HG03342 (cell line): Measurements from ENCODE around the gene MYO6.

Experiments
- ATAC-seq: cut with Tn5 transposase; IDR thresholded peaks from one replicate; pipeline ENCODE4 v1.9.1; 2021; ENCODE audit warnings: mild to moderate bottlenecking, moderate library complexity; ENCODE audit not compliant: unreplicated experiment

The MYO6 gene

GRCh38 chr6:75937846-75938245 is 188.8 kb downstream of the MYO6 start:
- ATAC-seq: no peak

- ATAC-seq: no peak
Measured at GRCh38 chr6:75940564-75940963, 191.5 kb downstream of the MYO6 start.

- no peak for ATAC-seq
Measured at GRCh38 chr6:75941509-75941908, 192.5 kb downstream of the MYO6 start.

- ATAC-seq: no peak
Measured at GRCh38 chr6:75943381-75943780, 194.3 kb downstream of the MYO6 start.

GRCh38 chr6:75946146-75946831 is 197.2 kb downstream of the MYO6 start:
- ATAC-seq: peak; percentile 69

GRCh38 chr6:75947935-75948334 is 198.9 kb downstream of the MYO6 start:
- no peak for ATAC-seq

GRCh38 chr6:75952128-75952527 is 203.1 kb downstream of the MYO6 start:
- ATAC-seq: no peak

GRCh38 chr6:75963569-75963968 is 214.5 kb downstream of the MYO6 start:
- ATAC-seq: no peak

GRCh38 chr6:75968143-75968542 is 219.1 kb downstream of the MYO6 start:
- no peak for ATAC-seq
